MG63 (cell line): ENCODE results near the gene AGPAT2. TPM values are rescaled to one million over a fixed set of nuclear protein-coding genes. Genes with fewer than 3 reads are reported as not detected.
A peak's percentile ranks its signal among the peaks of the same experiment; 100 is the strongest.

Experiments
- DNase-seq: peaks from one replicate; pipeline ENCODE4 v3.0.0-alpha.2; 2020
- H3K27me3 ChIP-seq: fragments of 250-450 bp; sonication (Bioruptor Pico); 2 replicates; pipeline ENCODE4 v1.5.1; 2020; ENCODE audit warnings: mild to moderate bottlenecking, moderate library complexity
- H3K36me3 ChIP-seq: fragments of 250-450 bp; sonication (Bioruptor Pico); 2 replicates; pipeline ENCODE4 v1.5.1; 2020; ENCODE audit warnings: mild to moderate bottlenecking, moderate library complexity
- H3K4me3 ChIP-seq: fragments of 250-450 bp; sonication (Bioruptor Pico); 2 replicates; pipeline ENCODE4 v1.5.1; 2020; ENCODE audit warnings: mild to moderate bottlenecking, moderate library complexity
- H3K9me3 ChIP-seq: fragments of 250-450 bp; sonication (Bioruptor Pico); 2 replicates; pipeline ENCODE4 v1.5.1; 2020; ENCODE audit warnings: mild to moderate bottlenecking, moderate library complexity
- total RNA-seq: library from RNA; depleted of rRNA; stranded (reverse); fragments of >200 nt; shearing (Covaris generic); gene quantifications from 2 replicates; pipeline ENCODE4 v1.2.3, GENCODE V29; 2014; ENCODE audit warnings: low replicate concordance

AGPAT2 gene
- total RNA-seq, 1 experiment from 2014 or later, result 116 TPM

- no peak for DNase-seq
- Histone ChIP-seq H3K27me3 (no peaks in the 10 kb centered on the region), H3K9me3 (no peaks in the 10 kb centered on the region), H3K36me3 (peaks cover 6% of the 10 kb centered on the region; the same call in 1 of the 2 replicates), H3K4me3 (no peak overlapping the region)
These were observed 13.1 kb downstream of the AGPAT2 start for GRCh38 chr9:136673975-136674785.

- H3K9me3 ChIP-seq, result no peaks in the 10 kb centered on the region
- H3K36me3 ChIP-seq, result peaks cover 6% of the 10 kb centered on the region; the same call in 1 of the 2 replicates
- no peak for DNase-seq
- H3K4me3 ChIP-seq, result no peak overlapping the region
- H3K27me3 ChIP-seq, result no peaks in the 10 kb centered on the region
These were observed 13.9 kb downstream of the AGPAT2 start for GRCh38 chr9:136673088-136673974.

- no peak for DNase-seq
- no peaks in the 10 kb centered on the region for H3K27me3 ChIP-seq
- no peak overlapping the region for H3K4me3 ChIP-seq
- peaks cover 6% of the 10 kb centered on the region; the same call in 1 of the 2 replicates for H3K36me3 ChIP-seq
- no peaks in the 10 kb centered on the region for H3K9me3 ChIP-seq
These were observed 14.7 kb downstream of the AGPAT2 start for GRCh38 chr9:136672431-136673087.

- H3K36me3 ChIP-seq, result peaks cover 6% of the 10 kb centered on the region; the same call in 1 of the 2 replicates
- no peaks in the 10 kb centered on the region for H3K9me3 ChIP-seq
- no peaks in the 10 kb centered on the region for H3K27me3 ChIP-seq
- H3K4me3 ChIP-seq, result no peak overlapping the region
- peak; percentile 26 for DNase-seq
These were observed 15.4 kb downstream of the AGPAT2 start for GRCh38 chr9:136671646-136672430.

GRCh38 chr9:136671254-136671614, 16.0 kb downstream of the AGPAT2 start:
- Histone ChIP-seq H3K4me3 (no peak overlapping the region), H3K9me3 (no peaks in the 10 kb centered on the region), H3K36me3 (peaks cover 4% of the 10 kb centered on the region; the same call in 1 of the 2 replicates), H3K27me3 (no peaks in the 10 kb centered on the region)
- no peak for DNase-seq

GRCh38 chr9:136670576-136671253, 16.5 kb downstream of the AGPAT2 start:
- H3K9me3 ChIP-seq, result no peaks in the 10 kb centered on the region
- no peak overlapping the region for H3K4me3 ChIP-seq
- no peak for DNase-seq
- H3K36me3 ChIP-seq, result peaks cover 2% of the 10 kb centered on the region; the same call in 1 of the 2 replicates
- no peaks in the 10 kb centered on the region for H3K27me3 ChIP-seq

GRCh38 chr9:136669791-136670464, 17.3 kb downstream of the AGPAT2 start:
- no peaks in the 10 kb centered on the region for H3K27me3 ChIP-seq

GRCh38 chr9:136668983-136669790, 18.1 kb downstream of the AGPAT2 start:
- Histone ChIP-seq H3K27me3 (no peaks in the 10 kb centered on the region), H3K36me3 (peaks cover under 1% of the 10 kb centered on the region; the same call in 1 of the 2 replicates), H3K4me3 (no peak overlapping the region), H3K9me3 (no peaks in the 10 kb centered on the region)
- peak; percentile 53 for DNase-seq

More at GRCh38 chr9:136669791-136670464, 17.3 kb downstream of the AGPAT2 start:
- no peaks in the 10 kb centered on the region for H3K9me3 ChIP-seq
- no peak for DNase-seq
- peaks cover 2% of the 10 kb centered on the region; the same call in 1 of the 2 replicates for H3K36me3 ChIP-seq
- no peak overlapping the region for H3K4me3 ChIP-seq

- H3K4me3 ChIP-seq, result no peak overlapping the region
- no peaks in the 10 kb centered on the region; the same call in 1 of the 2 replicates for H3K36me3 ChIP-seq
- H3K27me3 ChIP-seq, result no peaks in the 10 kb centered on the region
- DNase-seq, result no peak
- no peaks in the 10 kb centered on the region for H3K9me3 ChIP-seq
These were observed 19.1 kb downstream of the AGPAT2 start for GRCh38 chr9:136667940-136668760.

GRCh38 chr9:136667214-136667939, 19.9 kb downstream of the AGPAT2 start:
- H3K9me3 ChIP-seq, result no peaks in the 10 kb centered on the region
- H3K27me3 ChIP-seq, result no peaks in the 10 kb centered on the region
- no peak overlapping the region for H3K4me3 ChIP-seq
- no peak for DNase-seq
- H3K36me3 ChIP-seq, result no peaks in the 10 kb centered on the region

GRCh38 chr9:136666372-136667213, 20.7 kb downstream of the AGPAT2 start:
- Histone ChIP-seq H3K27me3 (no peaks in the 10 kb centered on the region), H3K4me3 (peak overlapping the region; percentile 22; the same call in 1 of the 2 replicates), H3K9me3 (no peaks in the 10 kb centered on the region), H3K36me3 (no peaks in the 10 kb centered on the region)
- DNase-seq, result no peak

GRCh38 chr9:136665704-136666371, 21.4 kb downstream of the AGPAT2 start:
- H3K9me3 ChIP-seq, result no peaks in the 10 kb centered on the region
- H3K36me3 ChIP-seq, result no peaks in the 10 kb centered on the region
- peak overlapping the region; percentile 22; the same call in 1 of the 2 replicates for H3K4me3 ChIP-seq
- H3K27me3 ChIP-seq, result no peaks in the 10 kb centered on the region
- DNase-seq, result peak; percentile 17
